ENCODE measurements around the gene DNTTIP2.

The DNTTIP2 gene

GRCh38 chr1:93905051-93905450 lies 26.0 kb upstream of the DNTTIP2 start:
- no peak for TF ChIP-seq SUZ12 (IDR thresholded peaks at IDR 0.05)
- TF ChIP-seq SP1 (IDR thresholded peaks at IDR 0.05), result no peak
- no peak; the same call in 1 of the 2 replicates for TF ChIP-seq ZNF384 (IDR thresholded peaks at IDR 0.05)
- TF ChIP-seq HDGF (IDR thresholded peaks at IDR 0.05; ENCODE audit: borderline replicate concordance), result no peak
- TF ChIP-seq LEF1 (IDR thresholded peaks at IDR 0.05; ENCODE audit: borderline replicate concordance), result no peak
- TF ChIP-seq NFRKB (IDR thresholded peaks at IDR 0.05), result no peak
- TF ChIP-seq ELF4 (IDR thresholded peaks at IDR 0.05), result no peak
- TF ChIP-seq BHLHE40 (IDR thresholded peaks at IDR 0.05; ENCODE audit: borderline replicate concordance), result no peak
- no peak for TF ChIP-seq ARNT (IDR thresholded peaks at IDR 0.05)
- TF ChIP-seq PKNOX1 (IDR thresholded peaks at IDR 0.05), result no peak
- TF ChIP-seq L3MBTL2 (conservative IDR thresholded peaks at IDR 0.05), result no peak
- no peak for TF ChIP-seq FOXK2 (IDR thresholded peaks at IDR 0.05)
- no peak for TF ChIP-seq TARDBP (IDR thresholded peaks at IDR 0.05)
- TF ChIP-seq CTBP1 (IDR thresholded peaks at IDR 0.05; ENCODE audit: borderline replicate concordance), result no peak
- TF ChIP-seq FOXM1 (IDR thresholded peaks at IDR 0.05; ENCODE audit: borderline replicate concordance), result no peak
- TF ChIP-seq FOXA1 (IDR thresholded peaks at IDR 0.05), result no peak
- ChIA-PET POLR2A (no interaction called here), CTCF (no interaction called here)
- no peak for DNase-seq (ENCODE audit: extremely low spot score)

GRCh38 chr1:93904228-93904627 lies 25.2 kb upstream of the DNTTIP2 start:
- CTCF ChIA-PET, result no interaction called here
- POLR2A ChIA-PET, result no interaction called here
- no peak for DNase-seq (ENCODE audit: extremely low spot score)
- TF ChIP-seq FOXM1 (IDR thresholded peaks at IDR 0.05; ENCODE audit: borderline replicate concordance) (no peak), FOXK2 (IDR thresholded peaks at IDR 0.05) (no peak), L3MBTL2 (conservative IDR thresholded peaks at IDR 0.05) (no peak), HDGF (IDR thresholded peaks at IDR 0.05; ENCODE audit: borderline replicate concordance) (no peak), ARNT (IDR thresholded peaks at IDR 0.05) (no peak), CTBP1 (IDR thresholded peaks at IDR 0.05; ENCODE audit: borderline replicate concordance) (no peak), BHLHE40 (IDR thresholded peaks at IDR 0.05; ENCODE audit: borderline replicate concordance) (no peak), SP1 (IDR thresholded peaks at IDR 0.05) (no peak), FOXA1 (IDR thresholded peaks at IDR 0.05) (no peak), SUZ12 (IDR thresholded peaks at IDR 0.05) (no peak), ELF4 (IDR thresholded peaks at IDR 0.05) (no peak), PKNOX1 (IDR thresholded peaks at IDR 0.05) (no peak), TARDBP (IDR thresholded peaks at IDR 0.05) (no peak), ZNF384 (IDR thresholded peaks at IDR 0.05) (no peak), LEF1 (IDR thresholded peaks at IDR 0.05; ENCODE audit: borderline replicate concordance) (no peak), NFRKB (IDR thresholded peaks at IDR 0.05) (no peak)

- DNase-seq (ENCODE audit: extremely low spot score), result no peak
- ChIA-PET POLR2A (no interaction called here), CTCF (no interaction called here)
- TF ChIP-seq PKNOX1 (IDR thresholded peaks at IDR 0.05) (0 out of 2 replicates have a peak, but pooled peaks have one; percentile 19), ELF4 (IDR thresholded peaks at IDR 0.05) (no peak)
Measured at GRCh38 chr1:93900723-93901504, 21.9 kb upstream of the DNTTIP2 start.

GRCh38 chr1:93899543-93900207 lies 20.7 kb upstream of the DNTTIP2 start:
- DNase-seq (ENCODE audit: extremely low spot score), result no peak
- TF ChIP-seq FOXK2 (IDR thresholded peaks at IDR 0.05) (no peak), SP1 (IDR thresholded peaks at IDR 0.05) (no peak), SUZ12 (IDR thresholded peaks at IDR 0.05) (no peak), ARNT (IDR thresholded peaks at IDR 0.05) (no peak), NFRKB (IDR thresholded peaks at IDR 0.05) (no peak), CTBP1 (IDR thresholded peaks at IDR 0.05; ENCODE audit: borderline replicate concordance) (no peak), BHLHE40 (IDR thresholded peaks at IDR 0.05; ENCODE audit: borderline replicate concordance) (no peak), LEF1 (IDR thresholded peaks at IDR 0.05; ENCODE audit: borderline replicate concordance) (no peak), PKNOX1 (IDR thresholded peaks at IDR 0.05) (no peak), TARDBP (IDR thresholded peaks at IDR 0.05) (no peak)
- CTCF ChIA-PET, result no interaction called here
- POLR2A ChIA-PET, result no interaction called here

GRCh38 chr1:93888900-93889299 lies 9.9 kb upstream of the DNTTIP2 start:
- TF ChIP-seq FOXM1 (IDR thresholded peaks at IDR 0.05; ENCODE audit: borderline replicate concordance), result no peak
- TF ChIP-seq BHLHE40 (IDR thresholded peaks at IDR 0.05; ENCODE audit: borderline replicate concordance), result no peak
- no peak for TF ChIP-seq HDGF (IDR thresholded peaks at IDR 0.05; ENCODE audit: borderline replicate concordance)
- no peak for TF ChIP-seq CTBP1 (IDR thresholded peaks at IDR 0.05; ENCODE audit: borderline replicate concordance)
- no peak for TF ChIP-seq L3MBTL2 (conservative IDR thresholded peaks at IDR 0.05)
- no peak for TF ChIP-seq ELF4 (IDR thresholded peaks at IDR 0.05)
- TF ChIP-seq FOXK2 (IDR thresholded peaks at IDR 0.05), result no peak
- no peak for TF ChIP-seq LEF1 (IDR thresholded peaks at IDR 0.05; ENCODE audit: borderline replicate concordance)
- TF ChIP-seq ZNF384 (IDR thresholded peaks at IDR 0.05), result no peak
- no peak for TF ChIP-seq TARDBP (IDR thresholded peaks at IDR 0.05)
- TF ChIP-seq FOXA1 (IDR thresholded peaks at IDR 0.05), result no peak
- no peak for TF ChIP-seq ARNT (IDR thresholded peaks at IDR 0.05)
- TF ChIP-seq NFRKB (IDR thresholded peaks at IDR 0.05), result no peak
- no peak for TF ChIP-seq SP1 (IDR thresholded peaks at IDR 0.05)
- CTCF ChIA-PET, result no interaction called here
- POLR2A ChIA-PET, result interaction anchor here (2.2 kb wide), 1 partner anchor 10 kb away, joined by 12 read pairs; the partner anchor contains the start of gene DNTTIP2
- DNase-seq (ENCODE audit: extremely low spot score), result no peak
